Activated CD4-positive, alpha-beta T cell treated with anti-CD3 and anti-CD28 coated beads, Interleukin-2, amount 50 U/mL, for 24 hours (primary cell): ENCODE data around the gene IFI27L2.
"Not testable (repeated sequence)": the region's sequence is repeated elsewhere in the genome, so short reads cannot be mapped to it uniquely, and the experiment has no call there.

ENCODE experiments used
- DNase-seq, 2 donors: peaks; one replicate each; pipeline ENCODE4 v3.0.0-alpha.2; 2020; ENCODE audit warnings: low read depth in 1 of 2, low spot score in 1 of 2

IFI27L2 gene, protein sequence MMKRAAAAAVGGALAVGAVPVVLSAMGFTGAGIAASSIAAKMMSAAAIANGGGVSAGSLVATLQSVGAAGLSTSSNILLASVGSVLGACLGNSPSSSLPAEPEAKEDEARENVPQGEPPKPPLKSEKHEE

GRCh38 chr14:94129111-94129757 lies at the start of gene IFI27L2:
TSS of gene IFI27L2 (minus strand) at chr14:94129604. CDS start at chr14:94129564, 40 bp downstream.
- peak; percentile 27 to 55 for DNase-seq

GRCh38 chr14:94177806-94178205 lies 48.4 kb upstream of the IFI27L2 start:
- no peak for DNase-seq

GRCh38 chr14:94176808-94177207 lies 47.4 kb upstream of the IFI27L2 start:
- no peak for DNase-seq

- DNase-seq: no peak
Measured at GRCh38 chr14:94175747-94176146, 46.3 kb upstream of the IFI27L2 start.

GRCh38 chr14:94175011-94175745 lies 45.8 kb upstream of the IFI27L2 start:
- no peak for DNase-seq

DNA sequence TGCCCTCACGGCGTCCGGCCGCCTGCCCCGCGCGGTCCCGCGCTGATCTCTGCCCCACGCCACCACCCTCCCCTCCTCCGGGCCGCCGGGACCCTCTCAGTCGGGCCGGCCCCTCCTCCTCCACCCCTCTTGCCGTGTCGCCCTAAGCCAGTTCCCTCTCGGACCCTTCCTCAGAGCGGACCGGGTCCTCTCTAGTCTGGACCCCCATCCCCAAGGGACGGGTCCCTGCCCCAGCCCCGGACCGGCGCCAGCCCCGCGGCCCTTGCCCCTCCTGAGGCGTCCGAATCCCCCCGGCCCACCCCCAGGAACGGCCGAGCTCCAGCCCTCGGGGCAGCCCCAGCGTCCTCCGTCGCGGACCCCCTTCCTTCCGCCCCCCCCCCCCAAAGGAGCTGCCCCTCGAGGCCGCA lies 45.2 kb upstream of the IFI27L2 start:
- no peak for DNase-seq

GRCh38 chr14:94173885-94174603 lies 44.6 kb upstream of the IFI27L2 start, which contains the start of gene PPP4R4:
TSS of gene PPP4R4 (plus strand) at chr14:94174322. CDS start at chr14:94174466, 144 bp downstream.
- DNase-seq: peak; percentile 61 to 76

DNA sequence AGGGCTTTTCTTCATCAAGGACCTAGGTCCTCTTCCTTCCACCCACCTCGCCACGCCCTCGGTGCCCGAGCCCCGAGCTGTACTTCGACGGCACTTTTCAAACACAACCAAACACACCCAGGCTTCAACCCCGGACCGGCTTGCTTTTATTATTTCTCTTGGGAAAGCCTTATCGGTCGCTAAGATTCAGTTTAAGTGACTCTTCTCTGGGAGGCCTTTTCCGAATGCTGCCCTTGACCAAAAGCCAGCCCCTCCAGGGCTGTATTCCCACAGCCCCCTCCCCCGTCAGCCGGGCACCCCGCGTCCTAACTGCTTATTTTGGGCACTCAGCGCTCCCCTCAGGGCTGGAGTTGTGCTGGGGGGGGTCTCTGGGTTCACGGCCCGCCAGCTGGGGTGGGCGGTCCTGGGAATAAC lies 44.1 kb upstream of the IFI27L2 start:
- DNase-seq: no peak

GRCh38 chr14:94172545-94172944 lies 43.1 kb upstream of the IFI27L2 start:
- DNase-seq: no peak

- DNase-seq: no peak
Measured at GRCh38 chr14:94171208-94171607, 41.8 kb upstream of the IFI27L2 start.

- no peak for DNase-seq
Measured at GRCh38 chr14:94170136-94170535, 40.7 kb upstream of the IFI27L2 start.

GRCh38 chr14:94165744-94166143 lies 36.3 kb upstream of the IFI27L2 start:
- DNase-seq: no peak

GRCh38 chr14:94164685-94165431 lies 35.5 kb upstream of the IFI27L2 start:
- peak in 1 of 2 donors; percentile 31 for DNase-seq

GRCh38 chr14:94163796-94164195 lies 34.4 kb upstream of the IFI27L2 start:
- DNase-seq: no peak

- DNase-seq: no peak
Measured at GRCh38 chr14:94162466-94162865, 33.1 kb upstream of the IFI27L2 start.

DNA sequence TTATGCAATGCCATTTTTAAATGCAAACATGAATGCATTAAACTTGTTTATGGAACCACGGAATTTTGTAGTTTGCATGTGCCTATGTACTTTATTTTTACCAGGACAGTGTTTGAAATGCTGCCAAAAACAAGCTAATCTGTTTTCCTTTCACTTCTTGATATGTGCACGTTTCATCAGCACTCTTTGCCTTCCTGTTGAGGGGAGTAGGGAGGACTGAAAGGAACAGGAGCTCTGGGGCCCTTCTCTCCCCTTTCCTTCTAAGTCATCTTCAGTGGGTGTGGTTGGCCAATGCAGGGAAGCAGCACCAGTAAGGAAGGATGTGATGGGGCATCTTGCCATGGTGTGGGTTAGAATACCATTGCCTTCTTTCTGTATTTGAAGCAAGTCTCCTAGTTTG lies 32.6 kb upstream of the IFI27L2 start:
- DNase-seq: no peak

DNA sequence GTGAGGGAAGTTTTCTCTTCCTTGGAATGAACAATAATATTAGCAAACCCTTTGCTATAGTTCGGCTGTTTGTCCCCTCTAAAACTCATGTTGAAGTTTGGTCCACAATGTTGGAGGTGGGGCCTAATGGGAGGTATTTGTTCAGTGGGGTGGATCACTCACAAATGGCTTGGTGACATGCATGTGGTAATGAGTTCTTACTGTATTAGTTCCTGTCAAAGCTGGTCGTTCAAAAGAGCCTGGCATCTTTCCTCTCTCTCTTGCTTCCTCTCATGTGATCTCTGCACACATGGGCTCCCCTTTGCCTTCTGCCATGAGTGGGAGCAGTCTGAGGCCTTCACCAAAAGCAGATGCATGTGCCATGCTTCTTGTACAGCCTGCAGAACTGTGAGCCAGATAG lies 31.7 kb upstream of the IFI27L2 start:
- DNase-seq: no peak

- DNase-seq: no peak
Measured at GRCh38 chr14:94158239-94158883, 29.0 kb upstream of the IFI27L2 start.

- no peak for DNase-seq
Measured at GRCh38 chr14:94157197-94157596, 27.8 kb upstream of the IFI27L2 start.

- DNase-seq: not testable (repeated sequence)
Measured at GRCh38 chr14:94156143-94156542, 26.7 kb upstream of the IFI27L2 start.
